Choroid plexus epithelial cell (primary cell): ENCODE results near the gene PLAAT4.

Source experiments
- DNase-seq: peaks from one replicate; pipeline ENCODE4 v3.0.0-alpha.2; 2010; ENCODE audit warnings: low read depth
- H3K4me3 ChIP-seq: 2 replicates; pipeline ENCODE4 v1.5.1; 2011; ENCODE audit warnings: low read depth, mild to moderate bottlenecking, control low read depth, low read length, moderate library complexity
- CTCF ChIP-seq: conservative IDR thresholded peaks from 2 replicates; pipeline ENCODE4 v1.5.1; 2011; ENCODE audit warnings: low read depth, mild to moderate bottlenecking, control low read depth, inconsistent platforms, low read length, moderate library complexity

PLAAT4 gene

GRCh38 chr11:63553759-63554158 lies 17.2 kb downstream of the PLAAT4 start:
- peak; percentile 50 for DNase-seq
- H3K4me3 ChIP-seq, result no peak overlapping the region
- TF ChIP-seq CTCF, result no peak

GRCh38 chr11:63554877-63555223 lies 18.2 kb downstream of the PLAAT4 start:
- no peak for TF ChIP-seq CTCF
- no peak for DNase-seq
- no peak overlapping the region for H3K4me3 ChIP-seq

GRCh38 chr11:63556404-63557013 lies 19.9 kb downstream of the PLAAT4 start:
- no peak for TF ChIP-seq CTCF
- no peak for DNase-seq
- H3K4me3 ChIP-seq, result no peak overlapping the region

- H3K4me3 ChIP-seq, result no peak overlapping the region
- TF ChIP-seq CTCF, result no peak
- DNase-seq, result no peak
Measured at GRCh38 chr11:63557570-63557969, 21.0 kb downstream of the PLAAT4 start.

- H3K4me3 ChIP-seq, result no peak overlapping the region
- TF ChIP-seq CTCF, result no peak
Measured at GRCh38 chr11:63558459-63559157, 22.0 kb downstream of the PLAAT4 start.

GRCh38 chr11:63560506-63561180 lies 24.0 kb downstream of the PLAAT4 start:
- no peak overlapping the region for H3K4me3 ChIP-seq
- no peak for TF ChIP-seq CTCF
- no peak for DNase-seq

More at GRCh38 chr11:63558459-63559157, 22.0 kb downstream of the PLAAT4 start:
- no peak for DNase-seq
